Midbrain (tissue), 1 donor: ENCODE data around the gene SEC16B.

ENCODE experiments used
- DNase-seq: peaks from one replicate; lab custom pipeline; 2025; lab: John Stamatoyannopoulos, UW

The SEC16B gene

DNA sequence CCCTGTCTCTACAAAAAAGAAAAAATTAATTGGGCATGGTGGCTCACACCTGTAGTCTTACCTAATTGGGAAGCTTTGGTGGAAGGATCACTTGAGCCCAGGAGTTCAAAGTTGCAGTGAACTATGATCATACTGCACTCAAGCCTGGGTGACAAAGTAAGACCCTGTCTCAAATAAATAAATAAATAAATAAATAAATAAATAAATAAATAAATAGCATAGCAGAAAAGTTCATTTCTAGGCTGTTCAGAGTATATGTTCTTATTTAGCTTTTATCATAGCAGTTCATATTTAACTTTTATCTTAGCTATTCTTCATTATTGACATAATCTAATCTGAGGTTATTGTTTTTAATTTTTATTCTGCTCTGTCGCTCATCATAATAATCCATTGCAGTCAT, 8.7 kb upstream of the SEC16B start:
- DNase-seq, result no peak

DNA sequence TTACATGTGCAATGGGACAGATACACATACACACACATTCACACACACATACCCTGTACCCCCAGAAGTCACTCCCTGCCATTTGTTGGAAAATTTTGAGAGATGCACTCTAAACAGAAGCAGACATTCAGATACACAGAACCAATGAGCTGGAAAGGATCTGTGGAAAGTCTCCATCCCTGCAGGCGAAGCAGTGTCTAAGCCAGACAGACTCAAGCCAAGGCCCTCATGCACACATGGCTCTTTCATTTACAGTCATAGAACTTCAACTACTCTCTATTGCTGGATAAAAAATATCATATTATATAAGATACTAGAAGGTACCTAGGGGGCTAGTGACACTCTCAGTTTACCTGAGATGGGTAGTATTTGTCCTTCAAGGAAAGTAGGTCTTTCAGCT, 7.3 kb upstream of the SEC16B start:
- no peak for DNase-seq

DNA sequence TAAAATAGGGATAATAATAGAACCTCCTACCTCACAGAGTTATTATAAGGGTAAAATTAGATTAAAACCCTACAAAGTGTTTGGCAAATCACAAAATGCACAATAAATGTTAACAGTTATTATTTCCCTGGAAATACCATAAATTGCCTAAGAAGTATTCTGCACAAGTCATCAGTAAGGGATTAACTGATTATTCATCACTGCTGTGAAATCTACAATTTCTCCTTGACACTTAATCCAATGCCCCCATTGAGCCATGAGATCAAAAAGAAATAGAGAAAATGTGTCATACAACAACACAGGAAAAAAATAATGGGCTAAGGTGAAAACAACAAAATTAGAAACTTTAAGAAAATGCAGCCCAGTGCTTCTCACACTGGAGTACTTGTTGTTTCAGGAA, 6.7 kb upstream of the SEC16B start:
- DNase-seq, result no peak

DNA sequence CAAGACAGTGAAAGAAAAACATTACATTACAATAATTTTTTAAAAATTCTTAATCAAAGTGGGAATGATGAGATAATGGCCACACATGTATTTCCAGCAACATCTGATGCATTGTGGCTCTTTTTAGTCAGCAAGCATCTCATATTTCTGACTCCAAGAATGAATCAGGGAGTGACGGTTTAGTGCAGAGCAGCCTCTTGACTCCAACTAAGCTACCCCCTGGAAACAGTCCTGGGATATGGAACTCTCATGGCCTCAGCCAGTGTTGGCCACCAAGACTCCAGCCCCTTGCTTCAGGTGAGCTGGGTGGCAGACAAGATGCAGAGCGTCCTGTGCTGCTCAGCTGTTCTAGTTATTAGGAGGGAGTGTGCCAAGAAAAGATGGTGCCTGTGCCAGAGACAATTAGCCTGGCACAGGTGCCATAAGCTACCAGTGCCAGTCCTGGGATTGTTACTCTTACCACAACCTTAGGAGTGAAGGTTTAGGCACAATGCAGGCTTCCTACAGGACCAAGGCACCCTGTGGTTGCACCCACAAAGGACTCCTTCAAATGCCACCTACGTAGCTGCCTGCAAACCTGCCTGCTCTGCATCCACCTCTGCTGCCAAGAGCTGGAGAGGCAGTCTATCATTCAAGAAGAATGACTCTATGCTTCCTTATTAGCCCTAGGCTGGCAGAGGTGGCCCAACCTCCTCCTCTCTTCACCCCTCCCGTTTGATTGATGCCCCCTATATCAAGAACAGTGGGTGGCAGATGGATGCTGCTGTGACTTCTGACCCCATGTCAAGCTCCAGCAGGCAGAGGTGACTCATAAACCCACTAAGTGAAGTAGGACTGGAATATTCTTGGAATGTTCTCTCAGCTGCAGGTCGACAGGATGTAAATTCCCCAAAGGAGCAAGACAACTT, 6.0 kb upstream of the SEC16B start:
- DNase-seq, result no peak

DNA sequence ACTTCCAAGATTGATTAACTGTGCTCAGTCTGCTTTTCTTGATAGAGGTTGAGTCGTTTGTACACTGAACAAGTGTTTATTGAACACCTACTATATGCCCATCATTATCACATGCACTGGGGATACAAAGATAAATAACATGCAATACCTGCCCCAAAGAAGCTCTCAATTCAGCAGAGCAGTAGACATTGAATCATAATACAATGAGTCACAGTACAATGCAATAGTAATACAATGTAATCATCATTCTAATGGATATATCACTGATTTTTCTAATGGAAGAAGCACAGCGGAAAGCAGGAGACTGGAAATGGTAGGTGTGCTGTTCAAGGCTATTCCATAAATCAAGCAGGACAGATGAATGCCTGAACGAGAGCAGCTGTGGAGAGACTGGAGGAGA, 3.7 kb upstream of the SEC16B start:
- DNase-seq, result no peak

DNA sequence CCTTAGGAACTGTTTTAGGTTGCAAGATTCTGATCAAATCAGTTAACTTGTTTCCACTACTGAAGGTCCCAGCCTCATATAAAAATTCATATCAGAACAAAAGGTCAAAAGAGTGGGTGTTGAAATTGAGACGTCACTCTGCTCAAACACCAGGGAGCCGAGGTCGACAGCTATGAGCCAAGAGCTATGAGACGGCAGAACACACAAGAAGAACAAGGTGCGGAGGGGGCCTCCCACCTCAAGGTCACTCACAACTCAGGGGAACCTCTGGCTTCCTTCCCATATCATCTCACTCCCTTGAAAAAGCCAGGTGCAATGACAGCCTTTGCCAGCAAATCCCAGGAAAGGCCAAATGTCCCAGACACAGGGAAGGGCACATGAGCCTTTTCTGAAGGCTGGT, 749 bp downstream of the SEC16B start:
- DNase-seq, result no peak

DNA sequence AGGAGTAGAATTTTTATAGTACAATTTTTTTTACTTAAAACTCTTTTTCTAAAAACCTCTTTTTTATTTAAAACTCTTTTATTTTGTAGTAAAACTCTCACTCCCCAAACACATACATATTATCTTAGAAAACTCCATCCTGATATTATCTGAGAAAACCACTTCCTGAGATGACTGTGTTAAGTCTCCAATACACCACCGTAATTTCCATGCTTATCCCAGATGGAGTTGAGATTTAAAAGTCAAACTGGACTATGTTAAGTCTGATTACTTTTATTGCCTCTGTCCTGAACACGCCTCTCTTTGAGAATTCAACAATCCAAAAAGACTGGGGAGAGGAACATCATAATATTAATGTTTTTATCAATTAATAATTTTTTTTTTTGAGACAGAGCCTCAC, 3.7 kb downstream of the SEC16B start:
- no peak for DNase-seq

DNA sequence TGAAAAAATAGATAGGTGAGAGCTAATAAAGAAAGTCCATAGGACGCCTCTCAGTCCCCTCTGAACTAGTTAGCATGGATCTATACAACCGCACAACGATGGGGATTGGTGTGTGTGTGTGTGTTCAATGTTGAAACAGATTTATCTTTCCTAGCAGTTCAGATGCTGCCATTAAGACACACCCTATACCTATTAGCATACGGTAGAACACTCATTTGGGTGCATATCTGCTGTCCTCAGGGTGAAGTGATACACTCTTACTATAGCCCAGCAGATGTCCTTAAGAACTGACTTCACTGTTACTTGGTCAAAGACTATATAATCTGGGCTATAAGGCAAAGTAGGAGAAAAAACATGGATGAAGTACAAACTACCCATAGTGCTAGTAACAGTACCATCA, 4.6 kb downstream of the SEC16B start:
- DNase-seq, result no peak

DNA sequence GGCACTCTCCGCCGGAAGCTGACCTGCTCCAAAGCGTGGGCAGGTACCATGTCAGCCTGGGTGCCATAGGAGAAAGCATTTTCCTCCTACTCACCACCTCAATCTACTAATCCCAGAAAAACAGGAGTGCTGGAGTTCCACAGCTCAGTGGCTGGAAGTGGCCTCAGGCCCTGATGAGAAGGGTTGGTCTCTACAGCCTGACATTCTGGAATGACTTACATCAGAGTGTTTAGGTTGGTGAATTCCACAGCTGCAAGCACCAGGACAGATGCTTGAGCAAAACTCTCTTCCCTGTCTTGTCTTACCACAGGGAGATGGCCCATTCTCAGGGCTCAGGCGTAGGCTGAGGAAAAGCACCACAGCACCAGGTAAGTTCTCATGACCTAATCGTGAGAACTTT, 5.5 kb downstream of the SEC16B start:
- DNase-seq, result no peak

DNA sequence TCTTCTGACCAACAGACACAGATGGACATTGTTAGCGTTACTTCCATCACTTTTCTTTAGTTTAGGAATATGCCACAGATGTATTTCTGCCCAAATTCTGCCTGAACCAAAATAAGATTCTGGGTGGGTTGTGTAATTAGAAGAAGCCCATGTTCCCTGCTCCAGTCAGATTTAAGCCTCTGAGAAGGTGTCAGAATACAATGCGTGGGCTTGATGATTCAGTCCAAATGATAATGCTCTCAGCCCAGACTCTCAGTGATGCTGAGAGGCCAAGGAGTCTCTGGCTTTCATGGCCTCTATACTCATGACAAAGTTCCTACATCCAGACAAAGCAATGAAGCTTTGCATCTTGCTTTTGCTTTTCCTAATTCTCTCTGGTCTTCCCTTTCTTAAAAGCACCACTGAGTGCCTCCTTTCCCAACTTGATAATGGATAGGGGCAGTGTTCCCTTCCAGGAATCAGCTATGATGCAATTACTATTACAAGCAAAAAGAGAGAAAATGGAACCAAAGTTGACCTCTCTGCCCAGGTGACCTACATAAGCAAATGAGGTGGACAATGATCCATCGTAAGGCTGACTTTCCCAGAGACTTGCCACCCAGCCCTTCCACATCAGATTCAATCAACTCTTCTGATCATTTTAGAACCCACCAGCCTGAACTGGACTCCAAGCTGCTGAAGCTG, 8.8 kb downstream of the SEC16B start:
- DNase-seq, result no peak

DNA sequence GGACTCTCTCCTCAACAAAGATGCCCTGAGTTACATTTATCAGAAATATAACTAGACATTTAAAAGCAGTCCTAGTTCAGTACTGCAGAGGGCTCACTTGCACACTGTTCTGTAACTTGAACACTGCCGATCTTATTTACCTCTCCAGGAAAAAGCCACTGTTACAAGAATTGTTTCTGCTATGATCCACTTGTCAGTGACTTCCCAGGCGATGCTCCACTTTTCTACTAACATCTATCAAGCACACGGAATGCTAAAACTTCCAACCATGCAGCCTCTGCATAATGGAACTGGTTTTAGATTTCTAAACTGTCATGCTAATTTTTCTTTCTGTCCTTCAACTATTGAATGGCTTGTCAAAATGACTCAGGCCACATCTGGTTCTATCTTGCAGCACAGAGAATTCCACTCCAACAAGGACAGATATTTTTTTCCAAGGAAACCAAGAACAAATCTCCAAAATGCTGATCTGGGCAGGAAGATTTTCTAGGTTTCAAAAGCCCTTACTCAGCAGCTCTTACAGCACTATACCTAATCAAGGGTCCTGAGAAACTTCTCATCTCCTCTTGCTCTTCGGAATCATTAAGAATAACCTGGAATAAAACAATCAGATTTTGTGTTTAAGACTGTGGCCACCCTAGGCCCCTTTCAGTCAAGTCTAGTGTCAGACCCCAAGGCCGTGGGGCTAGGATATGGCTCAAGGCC, 9.9 kb downstream of the SEC16B start:
- peak; percentile 5 for DNase-seq

DNA sequence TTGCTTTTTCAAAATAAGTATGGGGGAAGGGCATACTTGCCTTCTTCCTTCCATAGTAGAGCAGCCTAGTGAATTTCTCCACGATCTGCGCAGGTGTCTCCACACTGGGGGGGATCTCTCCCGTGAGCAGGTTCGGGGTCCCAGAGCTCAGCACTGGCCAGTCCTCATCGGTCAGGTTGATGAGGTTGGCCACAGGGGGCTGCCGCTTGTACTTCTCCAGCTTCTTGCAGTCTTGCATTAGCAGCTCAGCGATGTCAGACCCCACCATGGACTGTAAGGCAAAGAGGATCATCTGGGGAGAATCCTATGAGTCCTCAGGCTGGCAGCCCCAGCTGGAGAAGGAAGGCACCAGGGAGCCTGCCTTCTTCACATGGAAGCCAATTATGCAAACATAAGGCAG, 11.8 kb downstream of the SEC16B start:
- no peak for DNase-seq

DNA sequence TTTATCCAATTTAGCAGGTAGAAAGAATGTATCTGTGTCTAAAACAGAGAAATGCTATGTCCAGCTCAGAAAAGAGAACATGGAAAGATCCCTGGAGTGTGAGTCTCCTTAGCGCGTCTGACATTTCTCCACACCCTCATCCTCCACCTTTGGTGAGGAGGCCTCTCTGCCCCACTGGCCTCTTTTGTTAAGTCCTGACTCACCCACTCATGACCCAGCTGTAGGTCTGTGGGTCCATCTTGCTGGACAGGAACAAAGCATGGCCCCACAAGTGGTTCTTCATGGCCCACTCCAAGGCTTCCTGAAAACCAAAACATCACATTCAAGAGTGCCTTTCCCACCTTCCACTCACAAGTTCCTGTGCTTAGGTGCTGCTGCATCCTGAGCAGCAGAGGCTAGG, 15.8 kb downstream of the SEC16B start:
- DNase-seq, result no peak

DNA sequence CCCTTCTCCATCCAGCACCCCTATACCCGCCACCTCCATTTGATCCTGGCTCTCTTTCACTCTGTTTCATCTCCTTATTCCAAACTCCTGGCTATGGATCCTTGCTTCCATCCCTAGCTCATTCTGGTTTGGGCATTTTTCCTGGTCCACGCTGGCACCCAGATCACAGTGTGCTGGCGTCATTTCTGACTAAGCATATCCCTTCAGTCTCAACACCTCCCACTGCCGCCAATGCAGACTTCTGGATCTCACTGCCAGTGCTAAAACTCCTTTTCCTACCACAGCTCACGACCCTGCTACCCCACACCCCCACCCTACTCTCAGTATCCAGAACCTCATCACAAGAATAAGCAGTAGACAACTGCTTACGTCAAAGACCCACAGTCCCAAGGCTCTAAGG, 16.3 kb downstream of the SEC16B start:
- DNase-seq, result no peak

DNA sequence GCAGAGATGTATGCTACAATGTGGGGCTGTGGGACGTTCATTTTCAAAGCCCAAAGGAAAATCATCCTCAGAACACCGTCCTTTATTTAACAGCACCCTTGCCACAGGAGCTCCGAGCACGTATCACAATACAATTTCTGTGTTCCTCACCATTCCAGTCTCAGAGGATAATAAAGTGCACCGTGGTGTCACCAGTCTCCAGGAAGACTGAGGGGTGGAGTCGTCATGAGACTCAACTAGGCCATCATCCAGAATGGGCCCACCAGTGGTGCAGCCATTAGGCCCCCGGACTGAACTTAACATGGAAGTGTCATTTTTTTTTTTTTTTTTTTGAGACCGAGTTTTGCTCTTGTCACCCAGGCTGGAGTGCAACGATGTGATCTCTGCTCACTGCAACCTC, 17.2 kb downstream of the SEC16B start:
- DNase-seq, result no peak

DNA sequence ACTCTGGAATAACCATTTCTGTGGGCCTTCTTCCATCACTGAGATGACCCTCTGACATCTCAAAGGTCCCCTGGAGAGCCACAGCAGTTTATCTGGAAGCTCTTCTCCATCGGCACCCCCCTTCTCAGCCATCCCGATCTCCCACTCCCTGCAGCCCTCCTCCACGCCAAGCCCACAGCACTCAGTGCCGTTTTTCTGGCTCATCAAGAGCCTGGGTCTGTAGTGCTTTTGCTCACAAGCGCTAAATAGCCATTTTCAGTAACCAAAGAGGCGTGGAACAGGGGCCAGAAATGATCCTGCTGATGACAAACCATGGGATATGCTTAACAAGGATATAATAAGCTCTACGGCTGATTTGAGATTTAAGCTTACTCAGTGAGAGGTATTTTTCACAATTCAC, 17.6 kb downstream of the SEC16B start:
- no peak for DNase-seq

DNA sequence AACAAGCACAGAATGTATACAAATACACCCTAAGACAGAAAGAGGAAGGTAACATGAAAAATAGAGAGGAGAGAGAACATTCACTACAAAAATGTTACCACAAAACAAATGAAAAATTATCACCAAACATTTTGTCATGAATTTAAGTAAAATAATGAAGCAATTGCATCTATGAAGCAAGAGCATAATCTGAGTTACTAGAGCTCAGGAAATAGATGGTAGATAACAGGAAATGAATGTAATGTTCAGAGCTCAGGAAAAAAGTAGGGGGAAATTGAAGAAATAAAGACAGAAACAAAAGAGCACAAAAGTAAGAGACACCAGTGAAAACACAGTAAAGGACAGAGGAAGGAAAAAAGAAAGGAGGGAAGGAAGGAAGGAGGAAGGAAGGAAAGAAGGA, 19.4 kb downstream of the SEC16B start:
- no peak for DNase-seq

DNA sequence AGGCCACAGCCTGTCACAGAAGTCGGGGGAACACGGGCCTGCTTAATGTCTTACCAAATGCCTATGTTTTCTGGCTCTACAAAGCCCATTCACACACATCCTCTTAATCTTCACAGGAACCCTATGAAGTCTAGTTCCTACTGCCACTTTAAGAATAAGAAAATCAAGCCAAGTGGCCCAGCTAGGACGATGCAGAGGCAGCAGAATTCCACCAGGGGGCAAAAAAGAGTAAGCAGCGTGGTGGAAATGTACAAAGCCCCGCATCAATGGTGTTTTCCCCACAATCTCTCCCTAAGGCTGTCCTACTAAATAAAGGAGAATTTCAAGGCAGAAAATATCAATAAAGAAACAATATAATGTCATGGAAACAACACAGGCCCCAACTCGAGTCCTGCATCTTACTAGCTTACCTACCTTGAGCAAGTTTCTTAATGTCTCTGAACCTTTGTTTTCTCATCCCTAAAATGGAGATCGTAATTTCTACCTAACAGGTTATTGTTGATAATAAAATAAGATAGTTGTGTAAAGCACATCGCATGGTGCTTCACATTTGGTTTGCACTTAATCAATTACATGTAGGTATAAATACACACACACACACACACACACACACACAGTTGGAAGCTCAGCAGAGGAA, 21.4 kb downstream of the SEC16B start:
- DNase-seq, result peak; percentile 81

DNA sequence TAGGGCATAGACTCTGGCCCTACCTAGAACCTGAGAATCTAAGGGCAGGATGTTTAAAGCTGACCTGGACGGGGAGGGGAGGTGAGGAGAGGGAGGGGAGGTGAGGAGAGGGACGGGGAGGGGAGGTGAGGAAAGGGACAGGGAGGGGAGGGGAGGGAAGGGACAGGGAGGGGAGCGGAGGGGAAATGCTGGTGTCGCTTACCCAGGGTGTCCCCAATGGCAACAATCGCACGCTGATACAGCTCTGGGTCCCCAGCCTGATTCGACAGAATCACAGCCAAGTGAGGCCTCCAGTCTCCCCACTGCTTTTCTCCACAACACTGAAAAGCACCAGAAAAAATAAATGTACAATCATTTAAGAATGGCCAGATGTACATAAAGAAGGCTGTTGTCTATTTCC, 22.2 kb downstream of the SEC16B start:
- no peak for DNase-seq

DNA sequence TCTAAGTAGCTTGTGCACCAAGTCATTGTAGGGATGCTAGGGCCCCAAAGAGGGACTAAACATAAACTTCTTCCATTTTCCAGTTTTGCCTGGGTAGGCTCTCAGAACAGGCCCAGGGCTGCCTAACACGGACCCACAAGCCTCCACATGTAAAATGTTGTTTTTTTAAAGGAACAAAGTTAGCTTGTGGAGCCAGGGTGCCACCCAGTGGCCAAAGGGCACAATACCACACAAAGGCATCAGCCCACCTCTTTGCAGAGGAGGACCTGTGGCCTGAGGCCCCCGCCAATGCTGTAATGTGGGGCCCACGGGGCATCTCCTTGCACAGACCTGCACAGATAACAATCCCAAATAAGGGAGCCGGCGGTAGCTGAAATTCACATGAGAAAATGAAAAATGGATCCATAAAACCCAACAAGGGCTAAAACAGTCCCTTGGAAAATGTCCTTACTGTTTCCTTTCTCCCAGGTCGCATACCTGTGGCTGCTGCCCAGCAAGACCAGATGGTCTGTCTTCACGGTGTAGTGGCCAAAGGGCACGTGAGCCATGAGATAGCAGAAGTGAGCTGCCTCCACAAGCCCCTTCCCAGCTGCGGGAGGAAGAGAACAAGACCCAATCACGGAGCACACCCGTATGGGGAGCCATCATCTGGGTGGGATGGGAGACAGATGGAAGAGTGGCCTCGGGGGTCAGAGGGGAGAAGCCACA, 23.8 kb downstream of the SEC16B start:
- peak; percentile 50 for DNase-seq

DNA sequence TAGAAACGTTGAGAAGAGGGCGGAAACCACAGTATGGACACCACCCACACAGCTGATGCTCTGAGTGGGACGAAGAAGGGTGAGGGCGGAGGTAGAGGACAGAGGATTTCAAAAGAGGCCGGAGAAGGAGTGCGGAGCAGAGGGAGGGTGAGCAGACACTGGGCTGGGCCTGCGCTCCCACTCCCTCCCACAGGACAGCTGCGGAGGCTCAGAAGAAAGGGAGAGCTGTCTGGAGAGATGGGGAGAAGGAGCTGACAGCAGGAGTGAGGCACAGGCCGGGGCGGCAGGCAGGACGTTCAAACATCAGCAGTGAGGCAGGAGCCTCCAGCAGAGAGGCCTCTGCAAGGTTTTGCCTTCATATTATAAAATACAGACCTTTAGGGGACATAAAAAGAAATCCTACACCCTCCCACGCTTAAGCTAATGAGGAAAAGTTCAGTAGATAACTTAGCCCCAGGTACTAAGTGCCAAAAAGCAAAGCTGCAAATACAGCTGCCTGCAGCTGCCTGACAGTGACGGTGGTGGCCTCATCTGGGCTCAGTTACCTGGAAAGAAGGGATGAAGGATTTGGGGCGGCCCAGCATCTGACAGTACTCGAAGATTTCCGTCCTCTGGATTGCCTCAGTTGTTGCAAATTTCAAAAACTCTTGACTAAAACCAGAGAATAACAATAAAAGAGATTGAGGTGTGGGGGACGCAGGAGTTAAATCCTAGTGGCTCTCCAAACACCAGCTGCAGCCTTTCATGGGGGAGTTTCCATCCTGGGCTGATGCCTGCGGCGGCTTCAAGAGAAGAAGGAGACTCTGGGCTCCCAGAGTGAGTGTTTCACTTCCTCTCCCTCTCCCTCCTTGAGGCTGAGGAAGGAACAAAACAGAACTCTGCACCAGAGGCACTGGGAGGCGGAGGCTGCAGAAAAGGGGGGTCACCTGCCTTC, 25.6 kb downstream of the SEC16B start:
- DNase-seq, result no peak
